ENCODE measurements around the gene RAP1GAP2. TPM values are rescaled to one million over a fixed set of nuclear protein-coding genes. Genes with fewer than 3 reads are reported as not detected.

RAP1GAP2 gene
- total and polyA plus RNA-seq, 2 of the 8 experiments (the other 6 are each of a cell fraction or from before 2014, with no cell fraction given): 24.0 to 63.8 TPM

- no peak for TF ChIP-seq RFX5 (IDR thresholded peaks at IDR 0.05; ENCODE audit: borderline replicate concordance, low read depth, low read length)
These were observed 136.7 kb downstream of the RAP1GAP2 start (continued) for GRCh38 chr17:2932946-2933345.
